SU-DHL-6 (cell line): Measurements from ENCODE around the gene TRIM66.

ENCODE experiments used
- H2AFZ ChIP-seq: fragments of 200-600 bp; sonication (generic); 2 replicates; pipeline ENCODE4 v1.6.1; 2014; ENCODE audit warnings: low read depth, mild to moderate bottlenecking, moderate library complexity, mixed read lengths, antibody characterized with exemption, low read length; ENCODE audit not compliant: severe bottlenecking
- H3F3A ChIP-seq: fragments of 200-600 bp; shearing (Covaris generic); 2 replicates; pipeline ENCODE4 v1.6.0; 2016; ENCODE audit warnings: antibody characterized with exemption, mild to moderate bottlenecking; ENCODE audit not compliant: insufficient read depth
- H3K27ac ChIP-seq: fragments of 200-600 bp; sonication (generic); 2 replicates; pipeline ENCODE4 v1.5.1; 2016; ENCODE audit warnings: low read depth, mild to moderate bottlenecking, low read length, moderate library complexity, mixed read lengths
- H3K27me3 ChIP-seq: fragments of 200-600 bp; sonication (generic), shearing (Covaris generic); 2 replicates; pipeline ENCODE4 v1.6.0; 2014; ENCODE audit warnings: mild to moderate bottlenecking, low read length
- H3K36me3 ChIP-seq: fragments of 200-600 bp; sonication (generic); 2 replicates; pipeline ENCODE4 v1.6.1; 2014; ENCODE audit warnings: mild to moderate bottlenecking, low read length, mixed read lengths
- H3K4me2 ChIP-seq: fragments of 300-600, 200-600 bp; shearing (Covaris generic), sonication (generic); 2 replicates; pipeline ENCODE4 v1.6.0; 2014; ENCODE audit warnings: low read length, low read depth, mild to moderate bottlenecking; ENCODE audit not compliant: poor library complexity, severe bottlenecking
- H3K4me3 ChIP-seq: fragments of 200-600 bp; sonication (generic); 2 replicates; pipeline ENCODE4 v1.5.1; 2014; ENCODE audit warnings: antibody characterized with exemption, low read length, mild to moderate bottlenecking, mixed read lengths; ENCODE audit not compliant: insufficient read depth, poor library complexity, severe bottlenecking
- H3K79me2 ChIP-seq: fragments of 200-600 bp; sonication (generic); 2 replicates; pipeline ENCODE4 v1.6.1; 2014; ENCODE audit warnings: mild to moderate bottlenecking, low read length, moderate library complexity; ENCODE audit not compliant: insufficient read depth
- H3K9ac ChIP-seq: fragments of 200-600 bp; sonication (generic); 2 replicates; pipeline ENCODE4 v1.7.0; 2014; ENCODE audit warnings: mild to moderate bottlenecking, low read length
- H3K9me2 ChIP-seq: fragments of 200-600 bp; sonication (generic); replicated peaks from 2 replicates; pipeline ENCODE4 v1.6.1; 2014; ENCODE audit warnings: low read length; ENCODE audit not compliant: insufficient read depth
- H3K9me3 ChIP-seq: fragments of 200-600 bp; sonication (generic); 2 replicates; pipeline ENCODE4 v1.6.1; 2014; ENCODE audit warnings: low read length, mixed read lengths; ENCODE audit not compliant: insufficient read depth
- H4K20me1 ChIP-seq: fragments of 200-600 bp; sonication (generic); 2 replicates; pipeline ENCODE4 v1.6.1; 2014; ENCODE audit warnings: low read depth, mild to moderate bottlenecking, antibody characterized with exemption, low read length, moderate library complexity, mixed read lengths
- EZH2phosphoT487 ChIP-seq: fragments of 200-600 bp; sonication (generic), shearing (Covaris generic); conservative IDR thresholded peaks from 2 replicates; pipeline ENCODE4 v1.6.1; 2018; ENCODE audit warnings: mild to moderate bottlenecking, antibody characterized with exemption, low read length, moderate library complexity, mixed read lengths
- TF ChIP-seq, protein P1 (sequence below): fragments of 200-600 bp; sonication (generic); IDR thresholded peaks from one replicate; pipeline ENCODE4 v1.5.1; 2017; ENCODE audit warnings: antibody characterized with exemption, mild to moderate bottlenecking, low read length, moderate library complexity; ENCODE audit not compliant: insufficient read depth, poor library complexity, severe bottlenecking

The TRIM66 gene

DNA sequence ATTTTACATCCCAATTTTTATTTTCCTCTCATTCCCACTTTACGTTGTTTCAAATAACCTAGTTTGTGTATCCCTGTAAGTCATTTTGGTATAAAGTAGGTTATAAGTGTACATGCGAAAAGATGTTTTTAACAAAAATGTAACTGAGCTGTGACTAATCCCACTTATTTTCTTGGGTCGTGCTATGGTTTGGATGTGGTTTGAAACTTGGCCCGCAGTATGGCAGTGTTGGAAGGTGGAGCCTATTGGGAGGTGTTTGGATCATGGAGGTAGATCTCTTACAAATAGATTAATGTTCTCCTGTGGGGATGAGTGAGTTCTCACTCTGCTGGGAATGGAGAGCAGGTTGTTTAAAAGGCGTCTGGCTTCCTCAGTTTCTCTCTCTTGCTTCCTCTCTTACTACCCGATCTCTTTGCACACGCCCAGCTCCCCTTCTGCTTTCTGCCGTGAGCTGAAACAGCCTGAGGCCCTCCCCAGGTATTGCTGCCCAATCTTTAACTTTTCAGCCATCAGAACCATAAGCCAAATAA, 7.3 kb upstream of the TRIM66 start:
- Histone ChIP-seq H2AFZ (no peak overlapping the region), H3K79me2 (peaks cover 35% of the 10 kb centered on the region), H3K9ac (peak overlapping the region; percentile 96), H3K36me3 (peaks cover 23% of the 10 kb centered on the region), H3K9me2 (no peaks in the 10 kb centered on the region), H3F3A (peaks cover 54% of the 10 kb centered on the region), H3K9me3 (no peaks in the 10 kb centered on the region), H3K27me3 (no peaks in the 10 kb centered on the region), H3K4me2 (peak overlapping the region; percentile 62), H3K27ac (peak overlapping the region; percentile 98), H3K4me3 (peak overlapping the region; percentile 63), H4K20me1 (no peaks in the 10 kb centered on the region; the same call in 1 of the 2 replicates)
- TF ChIP-seq, protein P1, sequence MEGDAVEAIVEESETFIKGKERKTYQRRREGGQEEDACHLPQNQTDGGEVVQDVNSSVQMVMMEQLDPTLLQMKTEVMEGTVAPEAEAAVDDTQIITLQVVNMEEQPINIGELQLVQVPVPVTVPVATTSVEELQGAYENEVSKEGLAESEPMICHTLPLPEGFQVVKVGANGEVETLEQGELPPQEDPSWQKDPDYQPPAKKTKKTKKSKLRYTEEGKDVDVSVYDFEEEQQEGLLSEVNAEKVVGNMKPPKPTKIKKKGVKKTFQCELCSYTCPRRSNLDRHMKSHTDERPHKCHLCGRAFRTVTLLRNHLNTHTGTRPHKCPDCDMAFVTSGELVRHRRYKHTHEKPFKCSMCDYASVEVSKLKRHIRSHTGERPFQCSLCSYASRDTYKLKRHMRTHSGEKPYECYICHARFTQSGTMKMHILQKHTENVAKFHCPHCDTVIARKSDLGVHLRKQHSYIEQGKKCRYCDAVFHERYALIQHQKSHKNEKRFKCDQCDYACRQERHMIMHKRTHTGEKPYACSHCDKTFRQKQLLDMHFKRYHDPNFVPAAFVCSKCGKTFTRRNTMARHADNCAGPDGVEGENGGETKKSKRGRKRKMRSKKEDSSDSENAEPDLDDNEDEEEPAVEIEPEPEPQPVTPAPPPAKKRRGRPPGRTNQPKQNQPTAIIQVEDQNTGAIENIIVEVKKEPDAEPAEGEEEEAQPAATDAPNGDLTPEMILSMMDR, result no peak
- TF ChIP-seq EZH2phosphoT487, result no peak

DNA sequence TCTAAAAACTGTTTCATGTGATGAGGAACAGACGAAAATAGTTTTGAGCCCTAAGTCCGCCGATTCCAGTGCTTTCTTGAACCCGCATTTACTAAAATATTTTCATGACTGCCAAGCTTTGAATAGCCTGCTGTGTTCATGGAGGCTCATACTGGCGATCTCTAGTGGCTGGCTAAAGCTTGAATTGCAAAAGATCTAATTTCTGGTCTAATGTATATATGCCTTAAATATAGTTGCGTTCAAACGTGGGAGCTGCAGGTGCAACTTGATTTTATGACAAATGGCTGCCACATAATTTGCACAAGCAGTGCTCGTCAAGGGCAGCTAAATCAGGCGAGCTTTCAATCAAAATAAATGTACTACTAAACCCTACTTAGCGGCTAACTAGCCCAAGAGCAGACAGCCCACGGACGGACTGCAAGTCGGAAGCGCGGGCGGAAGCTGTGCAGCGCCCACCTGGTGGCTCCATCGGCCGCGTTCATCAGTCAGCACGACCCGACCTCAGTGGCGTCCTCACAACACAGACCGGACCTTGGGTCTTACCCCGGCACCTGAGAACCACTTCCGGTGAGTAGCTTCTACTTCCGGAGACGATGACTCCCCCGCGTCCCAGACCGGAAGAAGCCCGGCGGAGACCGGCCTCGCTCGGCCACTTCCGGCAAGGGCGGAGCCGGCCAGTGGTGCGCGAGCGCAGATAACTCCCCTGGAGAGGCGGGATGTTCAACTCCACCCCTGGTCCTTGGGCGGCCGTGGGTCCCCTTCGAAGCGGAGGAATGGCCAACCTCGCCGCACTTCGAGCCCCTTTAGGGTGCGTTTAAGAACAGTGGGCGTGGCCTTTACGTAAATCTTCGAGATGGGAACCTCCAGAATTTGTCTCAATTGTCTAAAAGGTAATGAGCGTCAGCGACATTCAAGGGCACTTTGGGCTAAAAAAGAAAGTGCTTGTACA, 6.2 kb upstream of the TRIM66 start:
- TF ChIP-seq, protein P1, result no peak
- no peak for TF ChIP-seq EZH2phosphoT487
- Histone ChIP-seq H3K36me3 (peaks cover 33% of the 10 kb centered on the region), H3K9me3 (no peaks in the 10 kb centered on the region), H4K20me1 (peaks cover 8% of the 10 kb centered on the region; the same call in 1 of the 2 replicates), H2AFZ (peak overlapping the region; percentile 54), H3F3A (peaks cover 65% of the 10 kb centered on the region), H3K79me2 (peaks cover 46% of the 10 kb centered on the region), H3K27ac (peak overlapping the region; percentile 98), H3K27me3 (no peaks in the 10 kb centered on the region), H3K4me2 (peak overlapping the region; percentile 84), H3K4me3 (peak overlapping the region; percentile 63), H3K9ac (peak overlapping the region; percentile 96), H3K9me2 (no peaks in the 10 kb centered on the region)

DNA sequence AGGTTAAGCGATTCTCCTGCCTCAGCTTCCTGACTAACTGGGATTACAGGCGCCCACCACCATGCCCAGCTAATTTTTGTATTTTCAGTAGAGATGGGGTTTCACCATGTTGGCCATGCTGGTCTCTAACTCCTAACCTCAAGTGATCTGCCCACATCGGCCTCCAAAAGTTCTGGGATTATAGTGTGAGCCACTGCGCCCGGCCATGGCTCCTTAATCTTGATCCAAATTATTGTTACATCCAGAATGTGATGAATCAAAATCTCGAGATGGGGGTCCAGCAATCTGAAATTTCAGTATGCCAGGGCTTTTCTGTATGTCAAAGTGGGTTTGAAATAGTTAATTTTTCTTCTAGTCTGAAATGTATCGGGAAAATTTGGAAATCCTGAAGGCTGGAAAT, 3.9 kb upstream of the TRIM66 start:
- H3K9me2 ChIP-seq, result no peaks in the 10 kb centered on the region
- peak overlapping the region; percentile 84 for H3K4me2 ChIP-seq
- peak overlapping the region; percentile 41 for H3K4me3 ChIP-seq
- H3K9ac ChIP-seq, result peak overlapping the region; percentile 96
- peaks cover 37% of the 10 kb centered on the region for H3K36me3 ChIP-seq
- no peaks in the 10 kb centered on the region for H3K9me3 ChIP-seq
- TF ChIP-seq, protein P1, result no peak
- no peak for TF ChIP-seq EZH2phosphoT487
- no peaks in the 10 kb centered on the region for H3K27me3 ChIP-seq
- H3F3A ChIP-seq, result peaks cover 82% of the 10 kb centered on the region
- H2AFZ ChIP-seq, result no peak overlapping the region
- H3K27ac ChIP-seq, result peak overlapping the region; percentile 98
- peaks cover 8% of the 10 kb centered on the region; the same call in 1 of the 2 replicates for H4K20me1 ChIP-seq
- peaks cover 65% of the 10 kb centered on the region for H3K79me2 ChIP-seq
